Neural cell (in vitro differentiated cells): ENCODE results near the gene ADK. TPM values are rescaled to one million over a fixed set of nuclear protein-coding genes. Genes with fewer than 3 reads are reported as not detected.
"Not testable (repeated sequence)": the region's sequence is repeated elsewhere in the genome, so short reads cannot be mapped to it uniquely, and the experiment has no call there.

Experiments used
- H2AFZ ChIP-seq: fragments of 200-600, 300-800 bp; sonication (generic), shearing (Covaris generic); 2 replicates; pipeline ENCODE4 v1.6.0; 2014; ENCODE audit warnings: low read depth, mild to moderate bottlenecking, antibody characterized with exemption, low read length, moderate library complexity
- H3F3A ChIP-seq: fragments of 200-600 bp; shearing (Covaris generic); 2 replicates; pipeline ENCODE4 v1.6.1; 2016; ENCODE audit warnings: mild to moderate bottlenecking, moderate library complexity, mixed read lengths, antibody characterized with exemption, low read length; ENCODE audit not compliant: insufficient read depth, poor library complexity, severe bottlenecking
- H3K27ac ChIP-seq: fragments of 200-600, 300-800 bp; sonication (generic), shearing (Covaris generic); 2 replicates; pipeline ENCODE4 v1.5.1; 2014; ENCODE audit warnings: mild to moderate bottlenecking, low read length, moderate library complexity
- H3K27me3 ChIP-seq: fragments of 300-800, 200-600 bp; sonication (generic), shearing (Covaris generic); 2 replicates; pipeline ENCODE4 v1.6.0; 2014; ENCODE audit warnings: mild to moderate bottlenecking, low read depth, low read length, moderate library complexity; ENCODE audit not compliant: insufficient read depth
- H3K36me3 ChIP-seq: fragments of 300-800, 200-600 bp; sonication (generic), shearing (Covaris generic); 2 replicates; pipeline ENCODE4 v1.5.1; 2014; ENCODE audit warnings: mild to moderate bottlenecking, antibody characterized with exemption, low read length, moderate library complexity; ENCODE audit not compliant: insufficient read depth
- H3K4me2 ChIP-seq: fragments of 300-800, 200-600 bp; sonication (generic), shearing (Covaris generic); 2 replicates; pipeline ENCODE4 v1.6.0; 2014; ENCODE audit warnings: mild to moderate bottlenecking, low read length
- H3K4me3 ChIP-seq: fragments of 300-800, 200-600 bp; sonication (generic), shearing (Covaris generic); 2 replicates; pipeline ENCODE4 v1.5.1; 2014; ENCODE audit warnings: mild to moderate bottlenecking, low read length, moderate library complexity
- H3K79me2 ChIP-seq: fragments of 200-600 bp; shearing (Covaris generic); replicated peaks from 2 replicates; pipeline ENCODE4 v1.6.0; 2014; ENCODE audit warnings: mild to moderate bottlenecking, low read length, moderate library complexity; ENCODE audit not compliant: insufficient read depth
- H3K9ac ChIP-seq: fragments of 300-800, 200-600 bp; sonication (generic), shearing (Covaris generic); 2 replicates; pipeline ENCODE4 v1.6.1; 2016; ENCODE audit warnings: mild to moderate bottlenecking, low read length, mixed read lengths
- H3K9me2 ChIP-seq: fragments of 200-600 bp; shearing (Covaris generic); 2 replicates; pipeline ENCODE4 v1.6.1; 2016; ENCODE audit warnings: mild to moderate bottlenecking, low read length, mixed read lengths; ENCODE audit not compliant: insufficient read depth
- H3K9me3 ChIP-seq: fragments of 200-600, 300-800 bp; sonication (generic), shearing (Covaris generic); 2 replicates; pipeline ENCODE4 v1.6.1; 2016; ENCODE audit warnings: mild to moderate bottlenecking, mixed run types, low read length, moderate library complexity, mixed read lengths
- H4K20me1 ChIP-seq: fragments of 200-600 bp; shearing (Covaris generic); 2 replicates; pipeline ENCODE4 v1.6.1; 2016; ENCODE audit warnings: mild to moderate bottlenecking, mixed run types; ENCODE audit not compliant: insufficient read depth
- EP300 ChIP-seq: fragments of 450-650 bp; conservative IDR thresholded peaks from 2 replicates; pipeline ENCODE4 v1.6.1; 2014; ENCODE audit warnings: antibody characterized with exemption, mild to moderate bottlenecking, moderate library complexity; ENCODE audit not compliant: poor library complexity, severe bottlenecking
- EZH2 ChIP-seq: fragments of 200-600, 300-800 bp; shearing (Covaris generic), sonication (generic); IDR thresholded peaks from 2 replicates; pipeline ENCODE4 v1.6.1; 2014; ENCODE audit warnings: antibody characterized with exemption, low read length, borderline replicate concordance, mild to moderate bottlenecking; ENCODE audit not compliant: insufficient read depth, poor library complexity, severe bottlenecking
- MXI1 ChIP-seq: fragments of 450-650 bp; conservative IDR thresholded peaks from 2 replicates; pipeline ENCODE4 v1.6.1; 2014; ENCODE audit warnings: antibody characterized with exemption, mild to moderate bottlenecking; ENCODE audit not compliant: poor library complexity, severe bottlenecking
- POLR2AphosphoS5 ChIP-seq: IDR thresholded peaks from 2 replicates; pipeline ENCODE4 v1.6.1; 2012
- RAD21 ChIP-seq: fragments of 450-650 bp; conservative IDR thresholded peaks from 2 replicates; pipeline ENCODE4 v1.6.1; 2014; ENCODE audit warnings: antibody characterized with exemption, mild to moderate bottlenecking, moderate library complexity
- SMC3 ChIP-seq: fragments of 450-650 bp; conservative IDR thresholded peaks from 2 replicates; pipeline ENCODE4 v1.6.1; 2014; ENCODE audit warnings: antibody characterized with exemption, mild to moderate bottlenecking, moderate library complexity; ENCODE audit not compliant: poor library complexity
- TAF1 ChIP-seq: IDR thresholded peaks from 2 replicates; pipeline ENCODE4 v1.6.1; 2012; ENCODE audit warnings: low read depth
- polyA plus RNA-seq: library from polyadenylated mRNA; depleted of rRNA; stranded (reverse); fragments of >200 nt; gene quantifications from 2 replicates; pipeline ENCODE4 v1.2.3, GENCODE V29; 2014
- TF ChIP-seq, protein P1 (sequence below): fragments of 450-650 bp; IDR thresholded peaks from 2 replicates; pipeline ENCODE4 v1.5.1; 2014; ENCODE audit warnings: antibody characterized with exemption, mild to moderate bottlenecking, moderate library complexity; ENCODE audit not compliant: poor library complexity, severe bottlenecking
- TF ChIP-seq, protein P2 (sequence below): IDR thresholded peaks from 2 replicates; pipeline ENCODE4 v1.6.1; 2012; ENCODE audit warnings: borderline replicate concordance

Gene ADK
- polyA plus RNA-seq, 1 donor from 2014 or later: 19.5 TPM

DNA sequence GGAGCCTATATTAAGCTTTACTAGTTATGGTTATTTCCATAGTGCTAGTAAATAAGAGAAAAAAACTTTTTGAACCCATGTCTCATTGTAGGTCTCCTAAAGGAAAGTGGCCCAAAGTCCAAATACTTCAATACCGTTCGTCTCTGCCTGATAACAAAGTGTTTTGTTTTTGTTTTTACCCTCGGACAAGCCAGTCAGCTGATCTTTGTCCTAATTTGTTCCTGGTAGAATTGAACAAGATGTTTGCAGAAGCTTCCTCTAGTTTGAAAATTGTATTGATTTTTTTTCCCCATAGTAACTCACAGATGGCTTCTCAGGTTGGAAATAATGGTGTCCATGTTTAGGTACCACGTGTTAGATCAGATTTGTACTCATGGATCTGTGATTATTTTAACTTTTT lies 339.5 kb downstream of the ADK start:
- no peaks in the 10 kb centered on the region for H4K20me1 ChIP-seq
- H3K27me3 ChIP-seq: no peaks in the 10 kb centered on the region
- no peak overlapping the region for H3K27ac ChIP-seq
- TF ChIP-seq SMC3 (no peak), TAF1 (no peak), RAD21 (no peak), EZH2 (no peak), MXI1 (no peak), EP300 (no peak), POLR2AphosphoS5 (no peak)
- TF ChIP-seq, protein P1, sequence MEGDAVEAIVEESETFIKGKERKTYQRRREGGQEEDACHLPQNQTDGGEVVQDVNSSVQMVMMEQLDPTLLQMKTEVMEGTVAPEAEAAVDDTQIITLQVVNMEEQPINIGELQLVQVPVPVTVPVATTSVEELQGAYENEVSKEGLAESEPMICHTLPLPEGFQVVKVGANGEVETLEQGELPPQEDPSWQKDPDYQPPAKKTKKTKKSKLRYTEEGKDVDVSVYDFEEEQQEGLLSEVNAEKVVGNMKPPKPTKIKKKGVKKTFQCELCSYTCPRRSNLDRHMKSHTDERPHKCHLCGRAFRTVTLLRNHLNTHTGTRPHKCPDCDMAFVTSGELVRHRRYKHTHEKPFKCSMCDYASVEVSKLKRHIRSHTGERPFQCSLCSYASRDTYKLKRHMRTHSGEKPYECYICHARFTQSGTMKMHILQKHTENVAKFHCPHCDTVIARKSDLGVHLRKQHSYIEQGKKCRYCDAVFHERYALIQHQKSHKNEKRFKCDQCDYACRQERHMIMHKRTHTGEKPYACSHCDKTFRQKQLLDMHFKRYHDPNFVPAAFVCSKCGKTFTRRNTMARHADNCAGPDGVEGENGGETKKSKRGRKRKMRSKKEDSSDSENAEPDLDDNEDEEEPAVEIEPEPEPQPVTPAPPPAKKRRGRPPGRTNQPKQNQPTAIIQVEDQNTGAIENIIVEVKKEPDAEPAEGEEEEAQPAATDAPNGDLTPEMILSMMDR: no peak
- TF ChIP-seq, protein P2, sequence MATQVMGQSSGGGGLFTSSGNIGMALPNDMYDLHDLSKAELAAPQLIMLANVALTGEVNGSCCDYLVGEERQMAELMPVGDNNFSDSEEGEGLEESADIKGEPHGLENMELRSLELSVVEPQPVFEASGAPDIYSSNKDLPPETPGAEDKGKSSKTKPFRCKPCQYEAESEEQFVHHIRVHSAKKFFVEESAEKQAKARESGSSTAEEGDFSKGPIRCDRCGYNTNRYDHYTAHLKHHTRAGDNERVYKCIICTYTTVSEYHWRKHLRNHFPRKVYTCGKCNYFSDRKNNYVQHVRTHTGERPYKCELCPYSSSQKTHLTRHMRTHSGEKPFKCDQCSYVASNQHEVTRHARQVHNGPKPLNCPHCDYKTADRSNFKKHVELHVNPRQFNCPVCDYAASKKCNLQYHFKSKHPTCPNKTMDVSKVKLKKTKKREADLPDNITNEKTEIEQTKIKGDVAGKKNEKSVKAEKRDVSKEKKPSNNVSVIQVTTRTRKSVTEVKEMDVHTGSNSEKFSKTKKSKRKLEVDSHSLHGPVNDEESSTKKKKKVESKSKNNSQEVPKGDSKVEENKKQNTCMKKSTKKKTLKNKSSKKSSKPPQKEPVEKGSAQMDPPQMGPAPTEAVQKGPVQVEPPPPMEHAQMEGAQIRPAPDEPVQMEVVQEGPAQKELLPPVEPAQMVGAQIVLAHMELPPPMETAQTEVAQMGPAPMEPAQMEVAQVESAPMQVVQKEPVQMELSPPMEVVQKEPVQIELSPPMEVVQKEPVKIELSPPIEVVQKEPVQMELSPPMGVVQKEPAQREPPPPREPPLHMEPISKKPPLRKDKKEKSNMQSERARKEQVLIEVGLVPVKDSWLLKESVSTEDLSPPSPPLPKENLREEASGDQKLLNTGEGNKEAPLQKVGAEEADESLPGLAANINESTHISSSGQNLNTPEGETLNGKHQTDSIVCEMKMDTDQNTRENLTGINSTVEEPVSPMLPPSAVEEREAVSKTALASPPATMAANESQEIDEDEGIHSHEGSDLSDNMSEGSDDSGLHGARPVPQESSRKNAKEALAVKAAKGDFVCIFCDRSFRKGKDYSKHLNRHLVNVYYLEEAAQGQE: no peak
- H3F3A ChIP-seq: no peaks in the 10 kb centered on the region
- H2AFZ ChIP-seq: no peak overlapping the region
- H3K79me2 ChIP-seq: no peaks in the 10 kb centered on the region
- H3K9me3 ChIP-seq: no peaks in the 10 kb centered on the region
- H3K36me3 ChIP-seq: no peaks in the 10 kb centered on the region
- no peaks in the 10 kb centered on the region for H3K9me2 ChIP-seq
- H3K4me3 ChIP-seq: no peak overlapping the region
- H3K4me2 ChIP-seq: no peak overlapping the region
- no peak overlapping the region for H3K9ac ChIP-seq

DNA sequence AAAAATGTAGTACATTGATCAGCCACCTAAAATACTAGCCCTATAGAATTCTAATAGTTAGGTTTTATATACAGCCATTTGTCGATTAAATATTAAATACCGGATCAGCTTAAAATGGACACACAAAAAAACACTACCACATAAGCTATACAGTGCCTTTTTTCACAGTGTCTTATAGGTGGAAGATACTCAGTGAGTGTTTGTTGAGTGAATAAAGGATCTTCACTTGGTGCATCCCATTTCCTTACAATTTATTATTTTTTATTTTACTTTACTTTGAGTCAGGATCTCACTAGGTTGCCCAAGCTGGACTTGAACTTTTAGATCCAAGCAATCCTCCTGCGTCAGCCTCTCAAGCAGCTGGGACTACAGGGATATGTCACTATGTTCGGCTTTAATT lies 340.0 kb downstream of the ADK start:
- Histone ChIP-seq H3K9me3 (no peaks in the 10 kb centered on the region), H2AFZ (no peak overlapping the region), H3K4me2 (no peak overlapping the region), H3K36me3 (no peaks in the 10 kb centered on the region), H3K27ac (no peak overlapping the region), H3K9ac (no peak overlapping the region), H4K20me1 (no peaks in the 10 kb centered on the region), H3K79me2 (no peaks in the 10 kb centered on the region), H3K4me3 (no peak overlapping the region), H3K9me2 (no peaks in the 10 kb centered on the region), H3F3A (no peaks in the 10 kb centered on the region), H3K27me3 (no peaks in the 10 kb centered on the region)
- TF ChIP-seq EZH2: no peak
- no peak for TF ChIP-seq MXI1
- no peak for TF ChIP-seq EP300

DNA sequence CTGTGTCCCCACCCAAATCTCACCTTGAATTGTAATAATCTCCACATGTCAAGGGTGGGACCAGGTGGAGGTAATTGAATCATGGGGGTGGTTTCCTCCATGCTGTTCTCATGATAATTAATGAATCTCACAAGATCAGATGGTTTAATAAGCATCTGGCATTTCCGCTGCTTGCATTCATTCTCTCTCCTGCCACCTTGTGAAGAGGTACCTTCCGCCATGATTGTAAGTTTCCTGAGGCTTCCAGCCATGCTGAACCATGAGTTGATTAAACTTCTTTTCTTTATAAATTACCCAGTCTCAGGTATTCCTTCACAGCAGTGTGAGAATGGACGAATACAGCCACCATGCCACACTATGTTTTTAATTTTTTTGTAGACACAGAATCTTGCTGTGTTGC lies 345.3 kb downstream of the ADK start:
- H3K79me2 ChIP-seq, H3K9me3 ChIP-seq, H3K4me2 ChIP-seq, H3K9me2 ChIP-seq, H4K20me1 ChIP-seq, H3K36me3 ChIP-seq, H3K27me3 ChIP-seq, H3F3A ChIP-seq, H3K27ac ChIP-seq, H3K9ac ChIP-seq, H3K4me3 ChIP-seq, H2AFZ ChIP-seq: not testable (repeated sequence)

DNA sequence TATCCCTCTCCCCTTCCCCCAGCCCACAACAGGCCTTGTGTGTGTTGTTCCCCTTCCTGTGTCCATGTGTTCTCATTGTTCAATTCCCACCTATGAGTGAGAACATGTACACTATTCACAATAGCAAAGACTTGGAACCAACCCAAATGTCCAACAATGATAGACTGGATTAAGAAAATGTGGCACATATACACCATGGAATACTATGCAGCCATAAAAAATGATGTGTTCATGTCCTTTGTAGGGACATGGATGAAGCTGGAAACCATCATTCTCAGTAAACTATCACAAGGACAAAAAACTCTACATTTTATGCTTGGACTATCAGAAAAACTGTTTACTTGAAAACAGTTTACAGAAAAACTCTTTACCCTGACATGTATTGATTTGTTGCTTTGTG lies 347.6 kb downstream of the ADK start:
- not testable (repeated sequence) for H3K4me3 ChIP-seq, H3K9me2 ChIP-seq, H4K20me1 ChIP-seq, H2AFZ ChIP-seq, H3K27me3 ChIP-seq, H3F3A ChIP-seq, H3K9me3 ChIP-seq, H3K4me2 ChIP-seq, H3K79me2 ChIP-seq, H3K9ac ChIP-seq, H3K36me3 ChIP-seq, H3K27ac ChIP-seq
